Measurements from ENCODE around the gene GLYR1. TPM values are rescaled to one million over a fixed set of nuclear protein-coding genes. Genes with fewer than 3 reads are reported as not detected.

GLYR1 gene
- total RNA-seq, 2 experiments from 2014 or later: 80.4 to 85.4 TPM

- H3K36me3 Mint-ChIP-seq (ENCODE audit: low read depth): peaks cover 59% of the 10 kb centered on the region
- peaks cover 10% of the 10 kb centered on the region for H3K4me1 Mint-ChIP-seq
- CTCF ChIA-PET: interaction anchor here (0.7 kb wide), 1 partner anchor 17 kb away, joined by 3 read pairs; no protein-coding TSS in a partner anchor
- H3K27ac Mint-ChIP-seq: no peak overlapping the region
- POLR2A ChIA-PET: no interaction called here
- DNase-seq: no peak
- H3K27me3 Mint-ChIP-seq: no peaks in the 10 kb centered on the region
- no peak overlapping the region for H3K4me3 Mint-ChIP-seq
- H3K9me3 Mint-ChIP-seq: no peaks in the 10 kb centered on the region
Measured at GRCh38 chr16:4870138-4870671, 23.1 kb upstream of the GLYR1 start.

GRCh38 chr16:4869147-4869805 lies 22.2 kb upstream of the GLYR1 start:
- no peaks in the 10 kb centered on the region for H3K27me3 Mint-ChIP-seq
- no peak overlapping the region for H3K27ac Mint-ChIP-seq
- peaks cover 56% of the 10 kb centered on the region for H3K36me3 Mint-ChIP-seq (ENCODE audit: low read depth)
- CTCF ChIA-PET: interaction anchor here (0.7 kb wide), 1 partner anchor 18 kb away, joined by 3 read pairs; no protein-coding TSS in a partner anchor
- peaks cover 10% of the 10 kb centered on the region for H3K4me1 Mint-ChIP-seq
- H3K4me3 Mint-ChIP-seq: no peak overlapping the region
- no peaks in the 10 kb centered on the region for H3K9me3 Mint-ChIP-seq
- no peak for DNase-seq
- POLR2A ChIA-PET: no interaction called here

GRCh38 chr16:4868535-4868934 lies 21.4 kb upstream of the GLYR1 start:
- Mint-ChIP-seq H3K4me3 (no peak overlapping the region), H3K27ac (no peak overlapping the region), H3K36me3 (ENCODE audit: low read depth) (peaks cover 59% of the 10 kb centered on the region), H3K27me3 (no peaks in the 10 kb centered on the region), H3K4me1 (peaks cover 10% of the 10 kb centered on the region), H3K9me3 (no peaks in the 10 kb centered on the region)
- ChIA-PET POLR2A (no interaction called here), CTCF (no interaction called here)
- no peak for DNase-seq

GRCh38 chr16:4868026-4868425 lies 20.9 kb upstream of the GLYR1 start:
- Mint-ChIP-seq H3K27ac (no peak overlapping the region), H3K36me3 (ENCODE audit: low read depth) (peaks cover 58% of the 10 kb centered on the region), H3K27me3 (no peaks in the 10 kb centered on the region), H3K4me1 (peaks cover 13% of the 10 kb centered on the region), H3K4me3 (no peak overlapping the region), H3K9me3 (no peaks in the 10 kb centered on the region)
- no peak for DNase-seq
- POLR2A ChIA-PET: no interaction called here
- CTCF ChIA-PET: no interaction called here

GRCh38 chr16:4866586-4866985 lies 19.5 kb upstream of the GLYR1 start:
- no peak overlapping the region for H3K27ac Mint-ChIP-seq
- no peak for DNase-seq
- peaks cover 16% of the 10 kb centered on the region for H3K4me1 Mint-ChIP-seq
- no peak overlapping the region for H3K4me3 Mint-ChIP-seq
- H3K27me3 Mint-ChIP-seq: no peaks in the 10 kb centered on the region
- ChIA-PET POLR2A (interaction anchor here (1.1 kb wide), 1 partner anchor 20 kb away, joined by 3 read pairs; the partner anchor contains the start of genes GLYR1 and UBN1), CTCF (interaction anchor here (0.9 kb wide), 1 partner anchor 89 kb away, joined by 3 read pairs; no protein-coding TSS in a partner anchor)
- H3K36me3 Mint-ChIP-seq (ENCODE audit: low read depth): peaks cover 63% of the 10 kb centered on the region
- H3K9me3 Mint-ChIP-seq: no peaks in the 10 kb centered on the region

- H3K9me3 Mint-ChIP-seq: no peaks in the 10 kb centered on the region
- H3K36me3 Mint-ChIP-seq (ENCODE audit: low read depth): peaks cover 63% of the 10 kb centered on the region
- ChIA-PET CTCF (no interaction called here), POLR2A (interaction anchor here (1.1 kb wide), 1 partner anchor 19 kb away, joined by 3 read pairs; the partner anchor contains the start of genes GLYR1 and UBN1)
- H3K4me1 Mint-ChIP-seq: peaks cover 11% of the 10 kb centered on the region
- H3K27me3 Mint-ChIP-seq: no peaks in the 10 kb centered on the region
- no peak overlapping the region for H3K27ac Mint-ChIP-seq
- no peak for DNase-seq
- H3K4me3 Mint-ChIP-seq: no peak overlapping the region
Measured at GRCh38 chr16:4865231-4865860, 18.3 kb upstream of the GLYR1 start.

- Mint-ChIP-seq H3K4me3 (no peak overlapping the region), H3K36me3 (ENCODE audit: low read depth) (peaks cover 61% of the 10 kb centered on the region), H3K9me3 (no peaks in the 10 kb centered on the region), H3K27me3 (no peaks in the 10 kb centered on the region), H3K27ac (no peak overlapping the region), H3K4me1 (peaks cover 11% of the 10 kb centered on the region)
- DNase-seq: no peak
- ChIA-PET POLR2A (no interaction called here), CTCF (interaction anchor here (1.1 kb wide), 1 partner anchor 17 kb away, joined by 4 read pairs; no protein-coding TSS in a partner anchor)
Measured at GRCh38 chr16:4864728-4865127, 17.6 kb upstream of the GLYR1 start.

- CTCF ChIA-PET: no interaction called here
- DNase-seq: no peak
- Mint-ChIP-seq H3K36me3 (ENCODE audit: low read depth) (peaks cover 65% of the 10 kb centered on the region), H3K9me3 (no peaks in the 10 kb centered on the region), H3K4me3 (no peak overlapping the region), H3K4me1 (peaks cover 11% of the 10 kb centered on the region), H3K27me3 (no peaks in the 10 kb centered on the region), H3K27ac (peak overlapping the region; percentile 47)
- POLR2A ChIA-PET: interaction anchor here (1.1 kb wide), 1 partner anchor 94 kb away, joined by 3 read pairs; no protein-coding TSS in a partner anchor
Measured at GRCh38 chr16:4862639-4863038, 15.6 kb upstream of the GLYR1 start.

- DNase-seq: no peak
- peaks cover 11% of the 10 kb centered on the region for H3K4me1 Mint-ChIP-seq
- ChIA-PET POLR2A (no interaction called here), CTCF (no interaction called here)
- no peak overlapping the region for H3K27ac Mint-ChIP-seq
- H3K9me3 Mint-ChIP-seq: no peaks in the 10 kb centered on the region
- H3K4me3 Mint-ChIP-seq: no peak overlapping the region
- peaks cover 69% of the 10 kb centered on the region for H3K36me3 Mint-ChIP-seq (ENCODE audit: low read depth)
- H3K27me3 Mint-ChIP-seq: no peaks in the 10 kb centered on the region
Measured at GRCh38 chr16:4860727-4861342, 13.7 kb upstream of the GLYR1 start.

GRCh38 chr16:4859900-4860255 lies 12.8 kb upstream of the GLYR1 start:
- no peak for DNase-seq
- peaks cover 11% of the 10 kb centered on the region for H3K4me1 Mint-ChIP-seq
- peak overlapping the region; percentile 11 for H3K27ac Mint-ChIP-seq
- CTCF ChIA-PET: no interaction called here
- POLR2A ChIA-PET: no interaction called here
- H3K9me3 Mint-ChIP-seq: no peaks in the 10 kb centered on the region
- no peak overlapping the region for H3K4me3 Mint-ChIP-seq
- no peaks in the 10 kb centered on the region for H3K27me3 Mint-ChIP-seq
- H3K36me3 Mint-ChIP-seq (ENCODE audit: low read depth): peaks cover 76% of the 10 kb centered on the region

- POLR2A ChIA-PET: no interaction called here
- CTCF ChIA-PET: no interaction called here
- no peak for DNase-seq
- Mint-ChIP-seq H3K9me3 (no peaks in the 10 kb centered on the region), H3K27me3 (no peaks in the 10 kb centered on the region), H3K36me3 (ENCODE audit: low read depth) (peaks cover 75% of the 10 kb centered on the region), H3K27ac (no peak overlapping the region), H3K4me3 (no peak overlapping the region), H3K4me1 (peaks cover 11% of the 10 kb centered on the region)
Measured at GRCh38 chr16:4859190-4859899, 12.3 kb upstream of the GLYR1 start.

GRCh38 chr16:4855804-4856203 lies 8.7 kb upstream of the GLYR1 start:
- Mint-ChIP-seq H3K36me3 (ENCODE audit: low read depth) (peaks cover 62% of the 10 kb centered on the region), H3K9me3 (no peaks in the 10 kb centered on the region), H3K27ac (no peak overlapping the region), H3K4me1 (peaks cover 20% of the 10 kb centered on the region), H3K27me3 (no peaks in the 10 kb centered on the region), H3K4me3 (no peak overlapping the region)
- CTCF ChIA-PET: no interaction called here
- POLR2A ChIA-PET: no interaction called here
- no peak for DNase-seq

- DNase-seq: no peak
- Mint-ChIP-seq H3K9me3 (no peaks in the 10 kb centered on the region), H3K36me3 (ENCODE audit: low read depth) (peaks cover 60% of the 10 kb centered on the region), H3K4me1 (peaks cover 24% of the 10 kb centered on the region), H3K27ac (no peak overlapping the region), H3K4me3 (no peak overlapping the region), H3K27me3 (no peaks in the 10 kb centered on the region)
- CTCF ChIA-PET: interaction anchor here (0.7 kb wide), 1 partner anchor 1052 kb away, joined by 3 read pairs; no protein-coding TSS in a partner anchor
- POLR2A ChIA-PET: no interaction called here
Measured at GRCh38 chr16:4855371-4855770, 8.3 kb upstream of the GLYR1 start.
